H1 (cell line): ENCODE results near the gene AFTPH. TPM values are rescaled to one million over a fixed set of nuclear protein-coding genes. Genes with fewer than 3 reads are reported as not detected.

Experiments
- CTCF ChIA-PET: fragments of 300-600 bp; sonication (Branson Sonifier 250); formaldehyde crosslinking; loops from one replicate; lab custom pipeline; 2021; ENCODE audit not compliant: partially characterized antibody; lab: Charles Lee
- POLR2A ChIA-PET: fragments of 300-600 bp; sonication (Branson Sonifier 250); formaldehyde crosslinking; loops from one replicate; lab custom pipeline; 2021; ENCODE audit warnings: inconsistent platforms; ENCODE audit not compliant: partially characterized antibody; lab: Charles Lee
- DNase-seq, 2 experiments: peaks; one replicate each; pipeline versions ENCODE4 v3.0.0 to v3.0.0-alpha.2; 2010 to 2022; ENCODE audit warnings: low spot score in 2 of 2, low read depth in 1 of 2, mixed read lengths in 1 of 2
- FAIRE-seq: peaks from 2 replicates; lab custom pipeline; 2011; peaks lifted over from hg19 to GRCh38; lab: Jason Lieb, UNC
- H2AFZ ChIP-seq: 2 replicates; pipeline ENCODE4 v1.8.1; 2012; ENCODE audit warnings: low read length, inconsistent platforms
- H2AK5ac ChIP-seq: 2 replicates; pipeline ENCODE4 v1.6.1; 2013; ENCODE audit warnings: low read depth, low read length
- H2BK120ac ChIP-seq: replicated peaks from 2 replicates; pipeline ENCODE3; 2013; ENCODE audit warnings: low read depth, low read length, inconsistent platforms
- H2BK12ac ChIP-seq: 2 replicates; pipeline ENCODE4 v1.6.1; 2013; ENCODE audit warnings: low read depth, low read length
- H2BK15ac ChIP-seq: 2 replicates; pipeline ENCODE4 v1.6.1; 2013; ENCODE audit warnings: low read length
- H2BK20ac ChIP-seq: 2 replicates; pipeline ENCODE4 v1.6.1; 2013; ENCODE audit warnings: low read length
- H2BK5ac ChIP-seq: 2 replicates; pipeline ENCODE4 v1.6.1; 2013; ENCODE audit warnings: low read depth, low read length
- H3K14ac ChIP-seq: 2 replicates; pipeline ENCODE4 v1.6.1; 2013; ENCODE audit warnings: inconsistent platforms; ENCODE audit not compliant: insufficient read length
- H3K18ac ChIP-seq: 2 replicates; pipeline ENCODE4 v1.6.1; 2013; ENCODE audit warnings: low read length; ENCODE audit errors: extremely low read depth
- H3K23ac ChIP-seq: 2 replicates; pipeline ENCODE4 v1.6.1; 2013; ENCODE audit warnings: inconsistent platforms; ENCODE audit not compliant: insufficient read length
- H3K23me2 ChIP-seq: 2 replicates; pipeline ENCODE4 v1.6.1; 2013; ENCODE audit warnings: low read depth, low read length
- H3K27ac ChIP-seq: 2 replicates; pipeline ENCODE4 v1.6.1; 2011; ENCODE audit warnings: low read depth, low read length, inconsistent platforms
- H3K27me3 ChIP-seq, 4 experiments: replicated peaks in 1 of 4; 1 replicate in 1 of 4; 2 replicates in 3 of 4; pipeline versions ENCODE4 v1.6.1 to v1.8.1; 2011 to 2013; ENCODE audit warnings: low read length in 3 of 4, mild to moderate bottlenecking in 3 of 4, inconsistent platforms in 2 of 4, mixed read lengths in 2 of 4, moderate library complexity in 1 of 4; ENCODE audit not compliant: control insufficient read depth in 3 of 4, insufficient read depth in 3 of 4; ENCODE audit errors: extremely low read depth in 1 of 4
- H3K36me3 ChIP-seq, 4 experiments: 2 replicates each; pipeline versions ENCODE4 v1.6.1 to v1.8.1; 2011 to 2013; ENCODE audit warnings: mild to moderate bottlenecking in 4 of 4, low read length in 3 of 4, moderate library complexity in 2 of 4, control low read depth in 1 of 4, inconsistent platforms in 1 of 4; ENCODE audit not compliant: insufficient read depth in 4 of 4, control insufficient read depth in 2 of 4
- H3K4ac ChIP-seq: replicated peaks from 2 replicates; pipeline ENCODE3; 2013; ENCODE audit warnings: low read length, low read depth, mixed read lengths, inconsistent platforms; ENCODE audit not compliant: insufficient read length
- H3K4me1 ChIP-seq, 4 experiments: replicated peaks in 1 of 4; 1 replicate in 1 of 4; 2 replicates in 3 of 4; pipeline versions ENCODE4 v1.6.1 to v1.8.1; 2011 to 2013; ENCODE audit warnings: low read length in 3 of 4, inconsistent platforms in 2 of 4, mixed read lengths in 1 of 4; ENCODE audit not compliant: insufficient read depth in 4 of 4, control insufficient read depth in 3 of 4
- H3K4me2 ChIP-seq, 2 experiments: 2 replicates each; pipeline versions ENCODE4 v1.6.1 to v1.8.1; 2011 to 2013; ENCODE audit warnings: low read depth in 2 of 2, low read length in 2 of 2, control low read depth in 1 of 2, inconsistent platforms in 1 of 2, mild to moderate bottlenecking in 1 of 2; ENCODE audit not compliant: insufficient read depth in 1 of 2
- H3K4me3 ChIP-seq, 4 experiments: fragments of 200-600, 300-600 bp in 1 of 4; sonication (generic), shearing (Covaris generic), sonication (Bioruptor Twin) in 1 of 4; 2 replicates each; pipeline versions ENCODE4 v1.5.1 to v1.8.1; 2011 to 2016; ENCODE audit warnings: low read length in 4 of 4, low read depth in 3 of 4, control low read depth in 2 of 4, inconsistent platforms in 2 of 4, mild to moderate bottlenecking in 2 of 4, mixed read lengths in 1 of 4, moderate library complexity in 1 of 4; ENCODE audit not compliant: insufficient read depth in 2 of 4; ENCODE audit errors: extremely low read depth in 1 of 4
- H3K56ac ChIP-seq: replicated peaks from 2 replicates; pipeline ENCODE3; 2013; ENCODE audit warnings: low read depth, mild to moderate bottlenecking, mixed read lengths, low read length, inconsistent platforms; ENCODE audit not compliant: insufficient read length
- H3K79me1 ChIP-seq: 2 replicates; pipeline ENCODE4 v1.6.1; 2013; ENCODE audit warnings: low read depth, low read length, control low read depth
- H3K79me2 ChIP-seq, 2 experiments: 2 replicates each; pipeline versions ENCODE4 v1.6.1 to v1.8.1; 2012 to 2013; ENCODE audit warnings: low read length in 2 of 2, mild to moderate bottlenecking in 2 of 2, inconsistent platforms in 1 of 2; ENCODE audit not compliant: insufficient read depth in 2 of 2, control insufficient read depth in 1 of 2
- H3K9ac ChIP-seq, 4 experiments: replicated peaks in 1 of 4; 1 replicate in 1 of 4; 2 replicates in 3 of 4; pipeline versions ENCODE4 v1.6.1 to v1.8.1; 2011 to 2013; ENCODE audit warnings: low read depth in 3 of 4, low read length in 3 of 4, control low read depth in 2 of 4, mild to moderate bottlenecking in 2 of 4, moderate library complexity in 2 of 4, inconsistent platforms in 1 of 4; ENCODE audit errors: extremely low read depth in 1 of 4
- H3K9me3 ChIP-seq, 2 experiments: 2 replicates each; pipeline versions ENCODE4 v1.6.1 to v1.8.1; 2012 to 2013; ENCODE audit warnings: mild to moderate bottlenecking in 2 of 2, moderate library complexity in 2 of 2, control low read depth in 1 of 2, inconsistent platforms in 1 of 2, low read depth in 1 of 2, low read length in 1 of 2, mixed read lengths in 1 of 2; ENCODE audit not compliant: insufficient read depth in 2 of 2
- H4K20me1 ChIP-seq, 2 experiments: replicated peaks in 1 of 2; 2 replicates each; pipeline versions ENCODE3 to v1.8.1; 2011 to 2013; ENCODE audit warnings: inconsistent platforms in 2 of 2, low read length in 2 of 2, mild to moderate bottlenecking in 1 of 2; ENCODE audit not compliant: insufficient read depth in 2 of 2, control insufficient read depth in 1 of 2
- H4K5ac ChIP-seq: 2 replicates; pipeline ENCODE4 v1.6.1; 2013; ENCODE audit warnings: low read length, low read depth, mixed read lengths, inconsistent platforms; ENCODE audit not compliant: insufficient read length
- H4K8ac ChIP-seq: 2 replicates; pipeline ENCODE4 v1.8.0; 2013; ENCODE audit warnings: mild to moderate bottlenecking, moderate library complexity, low read length, inconsistent platforms; ENCODE audit not compliant: insufficient read depth; ENCODE audit errors: extremely low read depth
- H4K91ac ChIP-seq: replicated peaks from 2 replicates; pipeline ENCODE3; 2013; ENCODE audit warnings: low read length, mixed read lengths, inconsistent platforms; ENCODE audit not compliant: insufficient read length
- BACH1 ChIP-seq: IDR thresholded peaks from 2 replicates; pipeline ENCODE4 v1.6.1; 2012; ENCODE audit warnings: low read length, improper control_type of control experiment
- CHD1 ChIP-seq: IDR thresholded peaks from 2 replicates; pipeline ENCODE4 v1.6.1; 2012; ENCODE audit warnings: low read depth, low read length, improper control_type of control experiment
- CHD2 ChIP-seq: IDR thresholded peaks from 2 replicates; pipeline ENCODE4 v1.6.1; 2012; ENCODE audit warnings: low read length, improper control_type of control experiment
- CTCF ChIP-seq, 3 experiments: IDR thresholded peaks; 1 replicate in 2 of 3; 2 replicates in 1 of 3; pipeline versions ENCODE4 v1.5.1 to v1.6.1; 2011; ENCODE audit warnings: low read length in 3 of 3, mild to moderate bottlenecking in 3 of 3, inconsistent platforms in 2 of 3, low read depth in 1 of 3, moderate library complexity in 1 of 3; ENCODE audit not compliant: insufficient read depth in 1 of 3; ENCODE audit errors: control extremely low read depth in 1 of 3
- POU5F1 ChIP-seq: IDR thresholded peaks from 2 replicates; pipeline ENCODE4 v1.6.1; 2011; ENCODE audit warnings: low read depth, mild to moderate bottlenecking, low read length, moderate library complexity
- SP4 ChIP-seq: IDR thresholded peaks from 2 replicates; pipeline ENCODE4 v1.6.1; 2012; ENCODE audit warnings: low read length, inconsistent platforms
- TCF12 ChIP-seq: IDR thresholded peaks from 2 replicates; pipeline ENCODE4 v1.6.1; 2011; ENCODE audit warnings: low read depth, mild to moderate bottlenecking, low read length
- polyA plus RNA-seq, 7 experiments: library from polyadenylated mRNA; depleted of rRNA in 3 of 7; stranded (reverse) in 5 of 7; unstranded in 2 of 7; fragments of >200 nt in 5 of 7; fragments of 200-250 nt in 2 of 7; gene quantifications; 1 replicate in 5 of 7; 2 replicates in 1 of 7; 4 replicates in 1 of 7; pipeline versions ENCODE4 v1.2.1 to v1.2.3, GENCODE V29; 2011 to 2013; ENCODE audit warnings: missing spikeins in 2 of 7, mixed read lengths in 2 of 7
- total RNA-seq: library from RNA; stranded (reverse); fragmentation: NEBNext Ultra II Directional; extraction: Animal tissue kit (Norgen Biotek cat#: 25700); gene quantifications from 2 replicates; pipeline ENCODE4 v1.2.1, GENCODE V29; 2021

AFTPH gene
- total and polyA plus RNA-seq, 2 of the 8 experiments (the other 6 are each of a cell fraction or from before 2014, with no cell fraction given) = 7.3 to 15.0 TPM

GRCh38 chr2:64554117-64554516 is 30.0 kb downstream of the AFTPH start:
- ChIA-PET CTCF (interaction anchor here (0.8 to 2.6 kb wide), 8 partner anchors 11 to 223 kb away, joined by 3 to 15 read pairs (median 4); partner anchors contain the start of gene AFTPH), POLR2A (interaction anchor here (0.7 to 1.2 kb wide), 3 partner anchors 28 to 502 kb away, joined by 3 read pairs; partner anchors contain the start of gene CEP68)
- Histone ChIP-seq H3K23ac (no peak overlapping the region), H3K23me2 (no peaks in the 10 kb centered on the region; the same call in 1 of the 2 replicates), H3K36me3 (no peaks in the 10 kb centered on the region), H2BK120ac (no peak overlapping the region), H3K4ac (no peak overlapping the region), H3K4me3 (no peak overlapping the region), H3K79me1 (no peaks in the 10 kb centered on the region), H2AK5ac (no peak overlapping the region), H3K56ac (no peak overlapping the region), H4K5ac (no peak overlapping the region), H2BK12ac (no peak overlapping the region), H2BK20ac (no peak overlapping the region), H3K4me2 (no peak overlapping the region), H3K79me2 (no peaks in the 10 kb centered on the region), H3K9me3 (peaks cover 0 to 4% of the 10 kb centered on the region in 2 experiments; a peak in 1 of 4 replicates), H4K8ac (no peak overlapping the region), H3K9ac (no peak overlapping the region), H3K14ac (no peak overlapping the region), H2BK5ac (no peak overlapping the region), H2BK15ac (no peak overlapping the region), H4K91ac (no peak overlapping the region), H3K27me3 (no peaks in the 10 kb centered on the region), H3K18ac (no peak overlapping the region), H3K4me1 (peaks cover 0 to 3% (median 1%) of the 10 kb centered on the region in 4 experiments; a peak in 2 of 7 replicates), H2AFZ (no peak overlapping the region), H3K27ac (no peak overlapping the region), H4K20me1 (peaks cover 0 to 2% of the 10 kb centered on the region in 2 experiments)
- TF ChIP-seq CHD2 (no peak), TCF12 (no peak), SP4 (no peak), CTCF (IDR thresholded peaks at IDR 0.05; ENCODE audit: control extremely low read depth in 1 of 3, insufficient read depth in 1 of 3, low read depth in 1 of 3, low read length in 3 of 3) (no peak), CHD1 (no peak), BACH1 (no peak), POU5F1 (no peak)
- no peak for FAIRE-seq
- no peak for DNase-seq
